ENCODE measurements around the gene MYO1C. TPM values are rescaled to one million over a fixed set of nuclear protein-coding genes. Genes with fewer than 3 reads are reported as not detected.
"Not testable (repeated sequence)": the region's sequence is repeated elsewhere in the genome, so short reads cannot be mapped to it uniquely, and the experiment has no call there.

Gene MYO1C
- total and polyA plus RNA-seq, 3 donors from 2014 or later = 45.0 to 68.3 (median 49.2) TPM

- no peaks in the 10 kb centered on the region for H3K36me3 ChIP-seq (ENCODE audit: low read depth, missing control alignments)
- H3K4me3 ChIP-seq = no peak overlapping the region
- no peaks in the 10 kb centered on the region for H3K9me3 ChIP-seq
- no peaks in the 10 kb centered on the region for H3K4me1 ChIP-seq
- WGBS, 2 donors = 90 to 93% methylated on average over 12 of the region's 12 CpGs
- no peaks in the 10 kb centered on the region for H3K27me3 ChIP-seq
- no peak for DNase-seq
- no peak overlapping the region for H3K27ac ChIP-seq
- TF ChIP-seq POLR2A (IDR thresholded peaks at IDR 0.05) (no peak), CTCF (IDR thresholded peaks at IDR 0.05) (no peak)
- intact Hi-C loops (cut with DNase I; ENCODE audit: low total_unique reads) = no loop called here
Measured at GRCh38 chr17:1446201-1446600, 46.3 kb downstream of the MYO1C start.

GRCh38 chr17:1445695-1446094, 46.8 kb downstream of the MYO1C start:
- intact Hi-C loops (cut with DNase I; ENCODE audit: low total_unique reads); H3K4me1 ChIP-seq: not testable (repeated sequence)

GRCh38 chr17:1442721-1443120, 49.8 kb downstream of the MYO1C start:
- DNase-seq; intact Hi-C loops (cut with DNase I; ENCODE audit: low total_unique reads); H3K4me1 ChIP-seq; H3K27ac ChIP-seq; H3K4me3 ChIP-seq; H3K36me3 ChIP-seq (ENCODE audit: low read depth, missing control alignments); H3K27me3 ChIP-seq; H3K9me3 ChIP-seq: not testable (repeated sequence)
- WGBS, 2 donors = 92 to 96% methylated on average over 6 of the region's 6 CpGs

More at GRCh38 chr17:1445695-1446094, 46.8 kb downstream of the MYO1C start:
- H3K27me3 ChIP-seq; H3K27ac ChIP-seq; H3K4me3 ChIP-seq; H3K36me3 ChIP-seq (ENCODE audit: low read depth, missing control alignments); DNase-seq; H3K9me3 ChIP-seq: not testable (repeated sequence)
- WGBS, 2 donors = 65 to 91% methylated on average over 4 of the region's 4 CpGs

GRCh38 chr17:1442187-1442586, 50.3 kb downstream of the MYO1C start:
- Histone ChIP-seq H3K4me3 (no peak overlapping the region), H3K27ac (no peak overlapping the region), H3K9me3 (no peaks in the 10 kb centered on the region), H3K4me1 (peaks cover 7% of the 10 kb centered on the region), H3K27me3 (no peaks in the 10 kb centered on the region), H3K36me3 (ENCODE audit: low read depth, missing control alignments) (no peaks in the 10 kb centered on the region)
- WGBS, 2 donors = 90 to 93% methylated on average over 4 of the region's 4 CpGs
- TF ChIP-seq CTCF (IDR thresholded peaks at IDR 0.05) (no peak), POLR2A (IDR thresholded peaks at IDR 0.05) (no peak)
- intact Hi-C loops (cut with DNase I; ENCODE audit: low total_unique reads) = no loop called here
- no peak for DNase-seq

GRCh38 chr17:1440921-1441320, 51.6 kb downstream of the MYO1C start:
- Histone ChIP-seq H3K36me3 (ENCODE audit: low read depth, missing control alignments) (no peaks in the 10 kb centered on the region), H3K27ac (no peak overlapping the region), H3K27me3 (no peaks in the 10 kb centered on the region), H3K4me1 (peaks cover 7% of the 10 kb centered on the region), H3K9me3 (no peaks in the 10 kb centered on the region), H3K4me3 (no peak overlapping the region)
- no peak for DNase-seq
- WGBS, 2 donors = 91 to 98% methylated on average over 4 to 8 of the region's 8 CpGs
- intact Hi-C loops (cut with DNase I; ENCODE audit: low total_unique reads) = no loop called here
- TF ChIP-seq CTCF (IDR thresholded peaks at IDR 0.05) (no peak), POLR2A (IDR thresholded peaks at IDR 0.05) (no peak)

- Histone ChIP-seq H3K27ac (peak overlapping the region in 1 of 2 donors; percentile 3), H3K27me3 (no peaks in the 10 kb centered on the region), H3K4me3 (no peak overlapping the region), H3K36me3 (ENCODE audit: low read depth, missing control alignments) (no peaks in the 10 kb centered on the region), H3K9me3 (no peaks in the 10 kb centered on the region), H3K4me1 (peaks cover 7% of the 10 kb centered on the region)
- TF ChIP-seq POLR2A (IDR thresholded peaks at IDR 0.05) (no peak), CTCF (IDR thresholded peaks at IDR 0.05) (no peak)
- DNase-seq = peak; percentile 68
- WGBS, 2 donors = 46 to 74% methylated on average over 11 of the region's 11 CpGs
- intact Hi-C loops (cut with DNase I; ENCODE audit: low total_unique reads) = no loop called here
Measured at GRCh38 chr17:1438593-1439083, 53.8 kb downstream of the MYO1C start.

All from testis (tissue), 3 donors.